SH-SY5Y (cell line): ENCODE measurements around the gene ADK.

Source experiments
- GATA2 ChIP-seq: IDR thresholded peaks from 2 replicates; pipeline ENCODE4 v1.6.1; 2011; ENCODE audit warnings: mild to moderate bottlenecking, low read depth, low read length
- GATA3 ChIP-seq: IDR thresholded peaks from 2 replicates; pipeline ENCODE4 v1.6.1; 2011; ENCODE audit warnings: low read depth, mild to moderate bottlenecking, low read length, moderate library complexity

ADK gene

GRCh38 chr10:74738542-74738941 is 587.5 kb downstream of the ADK start:
- TF ChIP-seq GATA3 (no peak), GATA2 (no peak)

- TF ChIP-seq GATA2 = no peak
- no peak for TF ChIP-seq GATA3
These were observed 588.1 kb downstream of the ADK start for GRCh38 chr10:74738985-74739567.

- TF ChIP-seq GATA2 (no peak), GATA3 (no peak)
These were observed 592.4 kb downstream of the ADK start for GRCh38 chr10:74743401-74743800.

DNA sequence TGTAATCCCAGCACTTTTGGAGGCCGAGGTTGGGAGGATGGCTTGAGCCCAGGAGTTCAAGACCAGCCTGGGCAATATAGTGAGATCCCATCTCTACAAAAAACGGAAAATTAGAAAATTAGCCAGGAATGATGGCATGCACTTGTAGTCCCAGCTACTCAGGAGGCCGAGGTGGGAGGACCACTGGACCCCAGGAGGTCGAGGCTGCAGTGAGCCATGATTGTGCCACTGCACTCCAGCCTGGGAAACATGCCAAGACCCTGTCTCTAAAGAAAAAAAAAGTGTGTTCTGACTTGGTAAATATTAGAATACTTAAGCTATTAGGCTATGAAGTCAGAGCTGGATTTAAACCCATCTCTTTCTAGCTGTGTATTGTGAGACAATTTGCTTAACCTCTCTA is 594.4 kb downstream of the ADK start:
- TF ChIP-seq GATA2 = no peak

DNA sequence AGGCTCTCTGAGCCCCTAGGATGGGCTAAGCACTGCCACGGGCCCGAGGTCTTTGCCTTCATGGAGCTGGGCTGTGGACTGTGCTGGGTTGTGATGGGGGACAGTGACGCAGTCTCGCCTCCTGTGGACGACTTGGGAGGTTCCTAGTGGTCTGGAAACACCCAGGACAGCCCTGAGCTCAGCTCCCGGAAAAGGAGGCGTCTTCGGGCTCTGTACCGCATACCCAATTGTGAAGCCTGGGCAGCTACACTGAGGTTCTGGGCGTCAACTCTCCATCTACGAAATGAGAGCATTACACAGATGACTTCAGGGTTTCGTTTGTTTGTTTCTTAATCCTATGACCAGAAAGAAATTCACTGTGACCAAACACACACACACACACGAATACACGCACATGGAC is 595.8 kb downstream of the ADK start:
- no peak for TF ChIP-seq GATA2

GRCh38 chr10:74748468-74749031 is 597.5 kb downstream of the ADK start:
- no peak for TF ChIP-seq GATA3
- no peak for TF ChIP-seq GATA2

DNA sequence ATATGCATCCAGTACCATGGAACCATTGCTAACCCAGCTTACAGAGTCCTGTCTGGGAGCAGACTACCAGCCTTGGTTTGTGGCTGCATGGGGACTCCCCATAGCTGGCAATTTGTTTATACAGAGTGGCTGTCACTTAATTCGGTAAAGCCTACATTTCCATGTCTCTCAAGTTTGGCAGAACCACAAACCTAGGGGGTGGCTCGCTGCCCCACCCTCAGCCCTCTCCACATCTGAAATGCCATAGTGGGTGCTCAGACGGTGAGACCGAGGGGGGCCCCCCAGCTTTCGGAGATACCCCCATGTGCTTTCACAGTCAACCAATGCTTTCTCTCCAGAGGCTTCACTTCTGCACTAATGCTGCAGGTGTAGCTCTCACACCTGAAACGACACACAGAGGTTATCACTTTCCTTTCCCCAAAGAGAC is 599.8 kb downstream of the ADK start:
- TF ChIP-seq GATA3 = no peak
- no peak for TF ChIP-seq GATA2

- TF ChIP-seq GATA2 (no peak), GATA3 (no peak)
These were observed 601.5 kb downstream of the ADK start for GRCh38 chr10:74752371-74753040.

DNA sequence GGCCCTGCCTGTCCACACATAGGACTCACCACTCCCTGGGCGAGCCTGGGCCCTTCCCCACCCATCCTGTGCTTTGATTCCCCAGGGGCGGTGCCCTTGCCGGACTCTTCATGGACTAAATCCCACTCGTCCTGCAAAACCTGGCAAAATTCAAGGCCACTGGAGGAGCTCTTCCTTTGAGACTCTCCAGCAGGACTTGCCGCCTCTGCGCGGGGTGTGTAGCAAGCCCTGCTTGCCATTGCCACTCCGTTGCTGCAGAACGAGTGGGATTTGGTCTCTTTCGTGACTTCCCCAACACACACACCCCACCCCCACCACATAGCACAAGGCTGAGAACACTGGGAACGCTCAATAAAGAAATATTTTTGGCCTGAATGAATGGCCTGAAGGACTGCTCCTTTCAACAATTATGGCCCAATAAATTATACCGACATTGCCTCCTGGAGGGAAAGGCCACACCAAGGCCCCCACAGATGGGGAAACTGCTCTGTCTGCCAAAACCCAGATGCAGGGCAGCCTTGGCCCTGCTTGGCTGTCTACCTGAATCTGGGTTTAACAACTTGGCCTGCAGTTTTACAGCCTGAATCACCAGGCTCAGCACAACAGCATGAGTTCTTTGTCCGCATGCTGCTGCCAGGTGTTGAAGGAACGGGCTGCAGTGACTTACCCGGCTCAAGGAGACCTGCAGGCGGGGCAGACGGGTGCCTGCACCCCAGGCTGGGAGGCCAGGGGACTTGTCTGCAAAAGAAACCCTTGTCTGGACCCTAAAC is 602.6 kb downstream of the ADK start:
- TF ChIP-seq GATA2 (no peak), GATA3 (no peak)

GRCh38 chr10:74754381-74754821 is 603.4 kb downstream of the ADK start:
- TF ChIP-seq GATA3 = no peak
- TF ChIP-seq GATA2 = no peak

GRCh38 chr10:74755273-74755672 is 604.3 kb downstream of the ADK start:
- no peak for TF ChIP-seq GATA3
- no peak for TF ChIP-seq GATA2
